AG04450 (cell line): Measurements from ENCODE around the gene VSIG8. TPM values are rescaled to one million over a fixed set of nuclear protein-coding genes. Genes with fewer than 3 reads are reported as not detected.

Experiments used
- CTCF ChIA-PET: fragments of 300-600, 350-600 bp; formaldehyde crosslinking; extraction: SDS; loops from one replicate; lab custom pipeline; 2022; ENCODE audit warnings: antibody characterized with exemption, inconsistent platforms; lab: Charles Lee
- POLR2A ChIA-PET: fragments of 350-600 bp; formaldehyde crosslinking; extraction: SDS; loops from one replicate; lab custom pipeline; 2021; ENCODE audit warnings: antibody characterized with exemption, inconsistent platforms; lab: Yijun Ruan, JAX
- DNase-seq: peaks from one replicate; pipeline ENCODE4 v3.0.0-alpha.2; 2011; ENCODE audit warnings: low read depth, low spot score
- H3K27ac ChIP-seq: one replicate; pipeline ENCODE4 v1.5.1; 2012; ENCODE audit warnings: low read depth, low read length, control low read depth
- H3K27me3 ChIP-seq: one replicate; pipeline ENCODE4 v1.6.0; 2012; ENCODE audit warnings: low read length; ENCODE audit not compliant: control insufficient read depth, insufficient read depth
- H3K4me3 ChIP-seq: 2 replicates; pipeline ENCODE4 v1.5.1; 2011; ENCODE audit warnings: mild to moderate bottlenecking, low read depth, low read length, control low read depth
- H3K9me3 ChIP-seq: 2 replicates; pipeline ENCODE4 v1.5.1; 2012; ENCODE audit warnings: low read length; ENCODE audit not compliant: control insufficient read depth, insufficient read depth
- polyA plus RNA-seq: library from polyadenylated mRNA; depleted of rRNA; stranded (reverse); fragments of >200 nt; gene quantifications from 2 replicates; pipeline ENCODE4 v1.2.3, GENCODE V29; 2011
- TF ChIP-seq, protein P1 (sequence below): IDR thresholded peaks from 2 replicates; pipeline ENCODE4 v1.5.1; 2011; ENCODE audit warnings: low read depth, low read length, control low read depth, inconsistent platforms

The VSIG8 gene
- polyA plus RNA-seq, 1 experiment, result not detected

GRCh38 chr1:159891275-159892157 is 29.1 kb upstream of the VSIG8 start:
- TF ChIP-seq, protein P1, sequence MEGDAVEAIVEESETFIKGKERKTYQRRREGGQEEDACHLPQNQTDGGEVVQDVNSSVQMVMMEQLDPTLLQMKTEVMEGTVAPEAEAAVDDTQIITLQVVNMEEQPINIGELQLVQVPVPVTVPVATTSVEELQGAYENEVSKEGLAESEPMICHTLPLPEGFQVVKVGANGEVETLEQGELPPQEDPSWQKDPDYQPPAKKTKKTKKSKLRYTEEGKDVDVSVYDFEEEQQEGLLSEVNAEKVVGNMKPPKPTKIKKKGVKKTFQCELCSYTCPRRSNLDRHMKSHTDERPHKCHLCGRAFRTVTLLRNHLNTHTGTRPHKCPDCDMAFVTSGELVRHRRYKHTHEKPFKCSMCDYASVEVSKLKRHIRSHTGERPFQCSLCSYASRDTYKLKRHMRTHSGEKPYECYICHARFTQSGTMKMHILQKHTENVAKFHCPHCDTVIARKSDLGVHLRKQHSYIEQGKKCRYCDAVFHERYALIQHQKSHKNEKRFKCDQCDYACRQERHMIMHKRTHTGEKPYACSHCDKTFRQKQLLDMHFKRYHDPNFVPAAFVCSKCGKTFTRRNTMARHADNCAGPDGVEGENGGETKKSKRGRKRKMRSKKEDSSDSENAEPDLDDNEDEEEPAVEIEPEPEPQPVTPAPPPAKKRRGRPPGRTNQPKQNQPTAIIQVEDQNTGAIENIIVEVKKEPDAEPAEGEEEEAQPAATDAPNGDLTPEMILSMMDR, result peak; percentile 97
- peak; percentile 81 for DNase-seq
- no peaks in the 10 kb centered on the region for H3K27me3 ChIP-seq
- CTCF ChIA-PET, result interaction anchor here (0.6 to 13.3 kb wide), 46 partner anchors 9 to 854 kb away, joined by 3 to 556 read pairs (median 6); partner anchors contain the start of genes DUSP23, FCRL6, SLAMF8 and TAGLN2
- POLR2A ChIA-PET, result interaction anchor here (1.7 kb wide), 1 partner anchor 93 kb away, joined by 5 read pairs; no protein-coding TSS in a partner anchor
- no peak overlapping the region for H3K4me3 ChIP-seq
- H3K27ac ChIP-seq, result no peak overlapping the region
- no peaks in the 10 kb centered on the region for H3K9me3 ChIP-seq

DNA sequence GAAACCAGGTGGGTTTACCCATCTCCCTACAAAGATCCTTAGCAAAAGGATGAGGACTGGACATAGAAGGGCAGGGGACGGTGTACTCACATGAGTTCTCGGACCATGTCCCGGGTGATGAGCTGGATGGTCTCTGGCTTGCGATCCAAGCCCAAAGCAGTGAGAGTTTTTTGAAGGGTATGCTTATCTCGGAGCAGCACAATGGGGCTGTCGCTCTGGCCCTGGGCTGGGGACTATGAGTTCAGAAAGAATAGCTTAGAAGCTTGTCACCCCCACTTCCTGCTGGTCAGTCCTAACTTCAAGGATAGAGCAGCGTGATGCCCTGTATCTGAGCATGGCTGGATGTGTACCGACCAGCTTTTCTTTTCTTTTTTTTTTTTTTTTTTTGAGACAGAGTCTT is 27.9 kb upstream of the VSIG8 start:
- TF ChIP-seq, protein P1, result no peak
- Histone ChIP-seq H3K27me3 (no peaks in the 10 kb centered on the region), H3K4me3 (no peak overlapping the region), H3K27ac (no peak overlapping the region), H3K9me3 (no peaks in the 10 kb centered on the region)
- POLR2A ChIA-PET, result interaction anchor here (0.7 to 1.7 kb wide), 4 partner anchors 35 to 91 kb away, joined by 3 to 5 read pairs (median 4); partner anchors contain the start of gene TAGLN2
- CTCF ChIA-PET, result interaction anchor here (0.9 to 13.3 kb wide), 31 partner anchors 10 to 677 kb away, joined by 3 to 556 read pairs (median 8); partner anchors contain the start of genes DUSP23, FCRL6 and TAGLN2
- DNase-seq, result no peak

DNA sequence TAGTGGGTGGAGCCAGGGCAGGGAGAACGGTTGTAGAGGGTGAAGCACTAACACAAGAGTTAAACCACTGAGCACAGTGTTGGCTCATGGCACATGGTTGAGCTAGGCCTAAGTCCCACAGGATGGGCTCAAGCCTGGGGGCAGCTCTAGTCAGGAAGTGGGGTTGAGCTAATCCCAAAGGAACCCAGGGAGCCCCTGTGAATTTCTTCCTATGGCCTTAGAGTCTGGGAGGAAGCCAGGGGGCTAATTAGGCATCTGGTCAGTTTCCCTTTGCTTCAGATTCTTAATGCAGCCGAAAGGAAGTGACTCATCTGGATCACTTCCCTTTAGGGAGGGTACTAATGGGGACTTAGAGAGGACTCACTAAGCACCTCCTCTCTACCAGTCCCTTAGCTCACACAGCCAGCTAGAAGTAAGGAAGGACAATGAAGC is 27.4 kb upstream of the VSIG8 start:
- ChIA-PET CTCF (interaction anchor here (1.2 to 13.3 kb wide), 22 partner anchors 9 to 676 kb away, joined by 3 to 556 read pairs (median 12); partner anchors contain the start of genes DUSP23, FCRL6 and TAGLN2), POLR2A (interaction anchor here (1.0 to 1.7 kb wide), 3 partner anchors 35 to 91 kb away, joined by 4 to 5 read pairs (median 5); partner anchors contain the start of gene TAGLN2)
- H3K27me3 ChIP-seq, result no peaks in the 10 kb centered on the region
- no peaks in the 10 kb centered on the region for H3K9me3 ChIP-seq
- no peak overlapping the region for H3K4me3 ChIP-seq
- H3K27ac ChIP-seq, result peak overlapping the region; percentile 52
- DNase-seq, result peak; percentile 78
- TF ChIP-seq, protein P1, result no peak

- no peak overlapping the region for H3K4me3 ChIP-seq
- no peak for DNase-seq
- H3K9me3 ChIP-seq, result no peaks in the 10 kb centered on the region
- H3K27me3 ChIP-seq, result no peaks in the 10 kb centered on the region
- TF ChIP-seq, protein P1, result no peak
- H3K27ac ChIP-seq, result peak overlapping the region; percentile 52
- POLR2A ChIA-PET, result interaction anchor here (0.7 to 1.3 kb wide), 3 partner anchors 36 to 224 kb away, joined by 3 to 11 read pairs (median 4); no protein-coding TSS in a partner anchor
- CTCF ChIA-PET, result interaction anchor here (0.6 to 13.3 kb wide), 15 partner anchors 9 to 676 kb away, joined by 3 to 556 read pairs (median 14); partner anchors contain the start of genes DUSP23, FCRL6 and TAGLN2
Measured at GRCh38 chr1:159889202-159889601, 26.7 kb upstream of the VSIG8 start.
